ENCODE measurements around the gene CARD9.

- TF ChIP-seq CTCF (IDR thresholded peaks at IDR 0.05) (no peak), POLR2A (IDR thresholded peaks at IDR 0.05) (no peak)
These were observed 45.4 kb downstream of the CARD9 start for GRCh38 chr9:136328011-136328621.
